ENCODE data around the gene SNRPA.
A peak's percentile ranks its signal among the peaks of the same experiment; 100 is the strongest.

Gene SNRPA

GRCh38 chr19:40799558-40800338 lies 48.7 kb downstream of the SNRPA start:
- DNase-seq (ENCODE audit: low read depth) = peak; percentile 63
- peak overlapping the region; percentile 72 for H3K4me3 ChIP-seq (ENCODE audit: low read depth, low read length)
- TF ChIP-seq CTCF (IDR thresholded peaks at IDR 0.05; ENCODE audit: low read depth, low read length) (no peak), POLR2A (IDR thresholded peaks at IDR 0.05; ENCODE audit: extremely low read depth, insufficient read length) (no peak)

GRCh38 chr19:40800339-40800996 lies 49.5 kb downstream of the SNRPA start:
- no peak for DNase-seq (ENCODE audit: low read depth)
- no peak for TF ChIP-seq MAX (IDR thresholded peaks at IDR 0.05; ENCODE audit: low read depth, low read length)
- TF ChIP-seq MYC (IDR thresholded peaks at IDR 0.05; ENCODE audit: low read depth, low read length) = no peak
- no peak for TF ChIP-seq CTCF (IDR thresholded peaks at IDR 0.05; ENCODE audit: low read depth, low read length)
- TF ChIP-seq POLR2A (IDR thresholded peaks at IDR 0.05; ENCODE audit: extremely low read depth, insufficient read length) = no peak
- peak overlapping the region; percentile 72 for H3K4me3 ChIP-seq (ENCODE audit: low read depth, low read length)

GRCh38 chr19:40800997-40801377 lies 50.0 kb downstream of the SNRPA start:
- no peak for TF ChIP-seq MYC (IDR thresholded peaks at IDR 0.05; ENCODE audit: low read depth, low read length)
- TF ChIP-seq CTCF (IDR thresholded peaks at IDR 0.05; ENCODE audit: low read depth, low read length) = no peak
- TF ChIP-seq MAX (IDR thresholded peaks at IDR 0.05; ENCODE audit: low read depth, low read length) = no peak
- peak overlapping the region; percentile 34 for H3K4me3 ChIP-seq (ENCODE audit: low read depth, low read length)
- no peak for DNase-seq (ENCODE audit: low read depth)

- TF ChIP-seq MAX (IDR thresholded peaks at IDR 0.05; ENCODE audit: low read depth, low read length) (no peak), CTCF (IDR thresholded peaks at IDR 0.05; ENCODE audit: low read depth, low read length) (no peak), POLR2A (IDR thresholded peaks at IDR 0.05; ENCODE audit: extremely low read depth, insufficient read length) (no peak), MYC (IDR thresholded peaks at IDR 0.05; ENCODE audit: low read depth, low read length) (no peak)
- no peak for DNase-seq (ENCODE audit: low read depth)
- peak overlapping the region; percentile 36 for H3K4me3 ChIP-seq (ENCODE audit: low read depth, low read length)
Observed at GRCh38 chr19:40801426-40802299, 50.7 kb downstream of the SNRPA start.

- TF ChIP-seq MAX (IDR thresholded peaks at IDR 0.05; ENCODE audit: low read depth, low read length) (no peak), CTCF (IDR thresholded peaks at IDR 0.05; ENCODE audit: low read depth, low read length) (no peak), POLR2A (IDR thresholded peaks at IDR 0.05; ENCODE audit: extremely low read depth, insufficient read length) (no peak), MYC (IDR thresholded peaks at IDR 0.05; ENCODE audit: low read depth, low read length) (no peak)
- peak overlapping the region; percentile 36 for H3K4me3 ChIP-seq (ENCODE audit: low read depth, low read length)
- DNase-seq (ENCODE audit: low read depth) = peak; percentile 63
Observed at GRCh38 chr19:40802300-40803169, 51.5 kb downstream of the SNRPA start.

Data from NB4 (cell line).